Caco-2 (cell line): ENCODE data around the gene SHPK. TPM values are rescaled to one million over a fixed set of nuclear protein-coding genes. Genes with fewer than 3 reads are reported as not detected.

Source experiments
- BruUV-seq: library from RNA; stranded (reverse); fragments of 400-500 nt; replicated peaks from 2 replicates; lab custom pipeline; 2021; lab: Mats Ljungman, UMichigan
- CTCF ChIA-PET: fragments of 300-600 bp; sonication (Branson Sonifier 250); formaldehyde crosslinking; loops from one replicate; lab custom pipeline; 2022; ENCODE audit warnings: antibody characterized with exemption; lab: Charles Lee
- POLR2A ChIA-PET: fragments of 300-600 bp; sonication (Branson Sonifier 250); formaldehyde crosslinking; loops from one replicate; lab custom pipeline; 2022; ENCODE audit warnings: antibody characterized with exemption; lab: Charles Lee
- DNase-seq, 2 experiments: peaks; one replicate each; pipeline versions ENCODE4 v3.0.0 to v3.0.0-alpha.2; 2020 to 2022
- H3K27me3 ChIP-seq: replicated peaks from 2 replicates; pipeline ENCODE4 v1.6.0; 2011; ENCODE audit warnings: low read length; ENCODE audit not compliant: control insufficient read depth, insufficient read depth
- H3K36me3 ChIP-seq: 2 replicates; pipeline ENCODE4 v1.5.1; 2011; ENCODE audit warnings: low read length; ENCODE audit not compliant: control insufficient read depth, insufficient read depth
- H3K4me1 ChIP-seq: fragments of 250-450 bp; sonication (Bioruptor Pico); 2 replicates; pipeline ENCODE4 v1.5.1; 2020; ENCODE audit warnings: mild to moderate bottlenecking
- H3K4me3 ChIP-seq: 2 replicates; pipeline ENCODE4 v1.5.1; 2011; ENCODE audit warnings: low read depth, mild to moderate bottlenecking, control low read depth, low read length
- H3K9me3 ChIP-seq: fragments of 250-450 bp; sonication (Bioruptor Pico); 2 replicates; pipeline ENCODE4 v1.5.1; 2020; ENCODE audit warnings: mild to moderate bottlenecking, moderate library complexity
- H3K27ac Mint-ChIP-seq: one replicate; pipeline ENCODE4 v1.8.0; 2022; ENCODE audit warnings: mixed read lengths; ENCODE audit not compliant: unreplicated experiment
- H3K27me3 Mint-ChIP-seq: one replicate; pipeline ENCODE4 v1.8.0; 2022; ENCODE audit warnings: mixed read lengths; ENCODE audit not compliant: insufficient read depth, unreplicated experiment
- H3K36me3 Mint-ChIP-seq: one replicate; pipeline ENCODE4 v1.8.0; 2022; ENCODE audit warnings: mild to moderate bottlenecking, mixed read lengths; ENCODE audit not compliant: insufficient read depth, unreplicated experiment
- H3K4me1 Mint-ChIP-seq: one replicate; pipeline ENCODE4 v1.8.0; 2022; ENCODE audit warnings: low read depth, mixed read lengths; ENCODE audit not compliant: unreplicated experiment
- H3K4me3 Mint-ChIP-seq: one replicate; pipeline ENCODE4 v1.8.0; 2022; ENCODE audit warnings: mild to moderate bottlenecking, moderate library complexity, mixed read lengths; ENCODE audit not compliant: unreplicated experiment
- H3K9me3 Mint-ChIP-seq: one replicate; pipeline ENCODE4 v1.8.0; 2022; ENCODE audit warnings: mixed read lengths; ENCODE audit not compliant: unreplicated experiment
- intact Hi-C: fragments of 100-400 bp; cut with micrococcal nuclease; formaldehyde crosslinking; loops from one replicate; pipeline ENCODE4 v1.10.0; 2022; ENCODE audit not compliant: unreplicated experiment
- total RNA-seq: library from RNA; stranded (reverse); gene quantifications from 2 replicates; pipeline ENCODE4 v1.2.3, GENCODE V29; 2022
- TF ChIP-seq, protein P1 (sequence below), 2 experiments: fragments of 200-600 bp in 1 of 2; IDR thresholded peaks; 1 replicate in 1 of 2; 2 replicates in 1 of 2; pipeline versions ENCODE4 v1.5.1 to v1.8.0; 2011 to 2022; ENCODE audit warnings: antibody characterized with exemption in 1 of 2, control low read depth in 1 of 2, inconsistent platforms in 1 of 2, low read depth in 1 of 2, low read length in 1 of 2, mild to moderate bottlenecking in 1 of 2, moderate library complexity in 1 of 2; ENCODE audit not compliant: insufficient read depth in 1 of 2, severe bottlenecking in 1 of 2, unreplicated experiment in 1 of 2

The SHPK gene
- total RNA-seq, 1 experiment from 2014 or later = 17.7 TPM

DNA sequence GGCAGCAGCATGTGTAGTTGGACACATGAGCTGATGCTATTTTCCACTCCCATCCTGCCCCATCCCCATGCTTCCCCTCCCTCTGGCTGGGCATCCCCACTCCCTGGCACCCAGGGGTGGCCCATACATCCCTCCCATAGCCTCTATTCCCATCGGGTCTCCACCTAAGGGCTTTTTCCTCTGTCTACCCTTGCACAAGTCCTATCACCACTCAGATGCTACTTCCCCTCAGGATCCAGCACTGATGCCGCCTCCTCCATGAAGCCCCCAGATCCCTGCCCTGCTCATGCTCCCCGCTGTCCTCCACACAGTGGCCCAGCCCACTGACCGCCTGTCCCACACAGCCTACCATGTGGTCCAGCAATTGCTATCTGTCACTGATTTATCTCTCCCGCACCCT lies 42.7 kb downstream of the SHPK start:
- H3K4me1 ChIP-seq = no peaks in the 10 kb centered on the region
- Mint-ChIP-seq H3K27ac (no peak overlapping the region), H3K27me3 (no peaks in the 10 kb centered on the region), H3K36me3 (no peaks in the 10 kb centered on the region), H3K9me3 (no peaks in the 10 kb centered on the region), H3K4me3 (no peak overlapping the region), H3K4me1 (no peaks in the 10 kb centered on the region)
- H3K9me3 ChIP-seq = no peaks in the 10 kb centered on the region
- no peak overlapping the region for H3K4me3 ChIP-seq
- TF ChIP-seq, protein P1, sequence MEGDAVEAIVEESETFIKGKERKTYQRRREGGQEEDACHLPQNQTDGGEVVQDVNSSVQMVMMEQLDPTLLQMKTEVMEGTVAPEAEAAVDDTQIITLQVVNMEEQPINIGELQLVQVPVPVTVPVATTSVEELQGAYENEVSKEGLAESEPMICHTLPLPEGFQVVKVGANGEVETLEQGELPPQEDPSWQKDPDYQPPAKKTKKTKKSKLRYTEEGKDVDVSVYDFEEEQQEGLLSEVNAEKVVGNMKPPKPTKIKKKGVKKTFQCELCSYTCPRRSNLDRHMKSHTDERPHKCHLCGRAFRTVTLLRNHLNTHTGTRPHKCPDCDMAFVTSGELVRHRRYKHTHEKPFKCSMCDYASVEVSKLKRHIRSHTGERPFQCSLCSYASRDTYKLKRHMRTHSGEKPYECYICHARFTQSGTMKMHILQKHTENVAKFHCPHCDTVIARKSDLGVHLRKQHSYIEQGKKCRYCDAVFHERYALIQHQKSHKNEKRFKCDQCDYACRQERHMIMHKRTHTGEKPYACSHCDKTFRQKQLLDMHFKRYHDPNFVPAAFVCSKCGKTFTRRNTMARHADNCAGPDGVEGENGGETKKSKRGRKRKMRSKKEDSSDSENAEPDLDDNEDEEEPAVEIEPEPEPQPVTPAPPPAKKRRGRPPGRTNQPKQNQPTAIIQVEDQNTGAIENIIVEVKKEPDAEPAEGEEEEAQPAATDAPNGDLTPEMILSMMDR (IDR thresholded peaks at IDR 0.05; ENCODE audit: insufficient read depth in 1 of 2, low read depth in 1 of 2, low read length in 1 of 2, severe bottlenecking in 1 of 2, unreplicated experiment in 1 of 2) = no peak
- ChIA-PET CTCF (no interaction called here), POLR2A (no interaction called here)
- no peaks in the 10 kb centered on the region for H3K27me3 ChIP-seq
- intact Hi-C loops = no loop called here
- no peak for DNase-seq
- no TSS peak for BruUV-seq
- no peaks in the 10 kb centered on the region for H3K36me3 ChIP-seq

GRCh38 chr17:3592216-3592860 lies 43.7 kb downstream of the SHPK start:
- Histone ChIP-seq H3K4me3 (no peak overlapping the region), H3K4me1 (no peaks in the 10 kb centered on the region), H3K9me3 (no peaks in the 10 kb centered on the region), H3K27me3 (no peaks in the 10 kb centered on the region), H3K36me3 (no peaks in the 10 kb centered on the region)
- no peaks in the 10 kb centered on the region for H3K27me3 Mint-ChIP-seq
- H3K4me3 Mint-ChIP-seq = no peak overlapping the region
- no peak overlapping the region for H3K27ac Mint-ChIP-seq
- H3K36me3 Mint-ChIP-seq = no peaks in the 10 kb centered on the region
- CTCF ChIA-PET = no interaction called here
- no TSS peak for BruUV-seq
- TF ChIP-seq, protein P1 (IDR thresholded peaks at IDR 0.05; ENCODE audit: insufficient read depth in 1 of 2, low read depth in 1 of 2, low read length in 1 of 2, severe bottlenecking in 1 of 2, unreplicated experiment in 1 of 2) = no peak
- H3K4me1 Mint-ChIP-seq = no peaks in the 10 kb centered on the region
- intact Hi-C loops = no loop called here
- DNase-seq = no peak
- POLR2A ChIA-PET = no interaction called here
- H3K9me3 Mint-ChIP-seq = no peaks in the 10 kb centered on the region

GRCh38 chr17:3590768-3591167 lies 45.3 kb downstream of the SHPK start:
- Mint-ChIP-seq H3K4me3 (no peak overlapping the region), H3K36me3 (no peaks in the 10 kb centered on the region), H3K27ac (no peak overlapping the region), H3K4me1 (no peaks in the 10 kb centered on the region), H3K9me3 (no peaks in the 10 kb centered on the region), H3K27me3 (no peaks in the 10 kb centered on the region)
- no peaks in the 10 kb centered on the region for H3K4me1 ChIP-seq
- no TSS peak for BruUV-seq
- CTCF ChIA-PET = no interaction called here
- DNase-seq = no peak
- intact Hi-C loops = no loop called here
- POLR2A ChIA-PET = no interaction called here
- H3K9me3 ChIP-seq = no peaks in the 10 kb centered on the region
- no peaks in the 10 kb centered on the region for H3K27me3 ChIP-seq
- H3K36me3 ChIP-seq = no peaks in the 10 kb centered on the region
- no peak overlapping the region for H3K4me3 ChIP-seq
- TF ChIP-seq, protein P1 (IDR thresholded peaks at IDR 0.05; ENCODE audit: insufficient read depth in 1 of 2, low read depth in 1 of 2, low read length in 1 of 2, severe bottlenecking in 1 of 2, unreplicated experiment in 1 of 2) = no peak
